ENCODE data around the gene ZNF217. TPM values are rescaled to one million over a fixed set of nuclear protein-coding genes. Genes with fewer than 3 reads are reported as not detected.
A peak's percentile ranks its signal among the peaks of the same experiment; 100 is the strongest.
"Not testable (repeated sequence)": the region's sequence is repeated elsewhere in the genome, so short reads cannot be mapped to it uniquely, and the experiment has no call there.

The ZNF217 gene
- total and polyA plus RNA-seq, 4 donors: 6.0 to 32.6 (median 24.5) TPM

- Histone ChIP-seq H3K9ac (ENCODE audit: insufficient read depth in 1 of 2, low read length in 2 of 2) (peak overlapping the region in 1 of 2 donors; percentile 77), H3K4me1 (ENCODE audit: control insufficient read depth in 5 of 5, insufficient read depth in 5 of 5, low read length in 5 of 5) (peaks cover 0 to 30% (median 6%) of the 10 kb centered on the region in 5 donors), H3K27ac (ENCODE audit: low read depth in 1 of 2, low read length in 1 of 2) (peak overlapping the region in 1 of 2 donors; percentile 79)
- H3K4me3 ChIP-seq; H3K9me3 ChIP-seq (ENCODE audit: control insufficient read depth in 4 of 4, insufficient read depth in 3 of 4, low read length in 3 of 4); H3K36me3 ChIP-seq (ENCODE audit: control insufficient read depth in 4 of 4, insufficient read depth in 4 of 4, low read length in 4 of 4); H3K27me3 ChIP-seq (ENCODE audit: control insufficient read depth in 3 of 3, insufficient read depth in 3 of 3, low read length in 2 of 3); ATAC-seq (ENCODE audit: insufficient read depth, low FRiP score): not testable (repeated sequence)
- WGBS, 2 donors: 10 to 21% methylated on average over 4 of the region's 4 CpGs
- DNase-seq: peak in 1 of 3 donors; percentile 65
Observed at GRCh38 chr20:53591206-53591741, 2.4 kb downstream of the ZNF217 start.

- not testable (repeated sequence) for H3K36me3 ChIP-seq (ENCODE audit: control insufficient read depth in 4 of 4, insufficient read depth in 4 of 4, low read length in 4 of 4); ATAC-seq (ENCODE audit: insufficient read depth, low FRiP score); H3K27me3 ChIP-seq (ENCODE audit: control insufficient read depth in 3 of 3, insufficient read depth in 3 of 3, low read length in 2 of 3); H3K9me3 ChIP-seq (ENCODE audit: control insufficient read depth in 4 of 4, insufficient read depth in 3 of 4, low read length in 3 of 4); H3K4me3 ChIP-seq
- Histone ChIP-seq H3K9ac (ENCODE audit: insufficient read depth in 1 of 2, low read length in 2 of 2) (peak overlapping the region in 1 of 2 donors; percentile 77), H3K27ac (ENCODE audit: low read depth in 1 of 2, low read length in 1 of 2) (peak overlapping the region in 1 of 2 donors; percentile 79), H3K4me1 (ENCODE audit: control insufficient read depth in 5 of 5, insufficient read depth in 5 of 5, low read length in 5 of 5) (peaks cover 1 to 28% (median 7%) of the 10 kb centered on the region in 5 donors)
- DNase-seq: peak in 1 of 3 donors; percentile 43
Observed at GRCh38 chr20:53590608-53591007, 3.0 kb downstream of the ZNF217 start.

- H3K27me3 ChIP-seq (ENCODE audit: control insufficient read depth in 3 of 3, insufficient read depth in 3 of 3, low read length in 2 of 3); H3K9me3 ChIP-seq (ENCODE audit: control insufficient read depth in 4 of 4, insufficient read depth in 3 of 4, low read length in 3 of 4); H3K4me3 ChIP-seq; H3K36me3 ChIP-seq (ENCODE audit: control insufficient read depth in 4 of 4, insufficient read depth in 4 of 4, low read length in 4 of 4); ATAC-seq (ENCODE audit: insufficient read depth, low FRiP score); H3K27ac ChIP-seq (ENCODE audit: low read depth in 1 of 2, low read length in 1 of 2): not testable (repeated sequence)
- H3K9ac ChIP-seq (ENCODE audit: insufficient read depth in 1 of 2, low read length in 2 of 2): peak overlapping the region in 1 of 2 donors; percentile 32
- WGBS, 2 donors: 55 to 56% methylated on average over 2 of the region's 2 CpGs
- peaks cover 2 to 30% (median 7%) of the 10 kb centered on the region in 5 donors for H3K4me1 ChIP-seq (ENCODE audit: control insufficient read depth in 5 of 5, insufficient read depth in 5 of 5, low read length in 5 of 5)
- peak in 1 of 3 donors; percentile 36 for DNase-seq
Observed at GRCh38 chr20:53590122-53590521, 3.5 kb downstream of the ZNF217 start.

- not testable (repeated sequence) for H3K36me3 ChIP-seq (ENCODE audit: control insufficient read depth in 4 of 4, insufficient read depth in 4 of 4, low read length in 4 of 4); H3K9ac ChIP-seq (ENCODE audit: insufficient read depth in 1 of 2, low read length in 2 of 2); H3K4me3 ChIP-seq; ATAC-seq (ENCODE audit: insufficient read depth, low FRiP score); H3K9me3 ChIP-seq (ENCODE audit: control insufficient read depth in 4 of 4, insufficient read depth in 3 of 4, low read length in 3 of 4); H3K27me3 ChIP-seq (ENCODE audit: control insufficient read depth in 3 of 3, insufficient read depth in 3 of 3, low read length in 2 of 3)
- Histone ChIP-seq H3K4me1 (ENCODE audit: control insufficient read depth in 5 of 5, insufficient read depth in 5 of 5, low read length in 5 of 5) (peaks cover 3 to 34% (median 7%) of the 10 kb centered on the region in 5 donors), H3K27ac (ENCODE audit: low read depth in 1 of 2, low read length in 1 of 2) (peak overlapping the region in 1 of 2 donors; percentile 74)
- WGBS, 2 donors: 15 to 29% methylated on average over 12 of the region's 12 CpGs
- DNase-seq: peak in 1 of 3 donors; percentile 49
Observed at GRCh38 chr20:53589321-53590065, 4.1 kb downstream of the ZNF217 start.

GRCh38 chr20:53587157-53587703 lies 6.4 kb downstream of the ZNF217 start:
- not testable (repeated sequence) for ATAC-seq (ENCODE audit: insufficient read depth, low FRiP score); H3K4me3 ChIP-seq; H3K27ac ChIP-seq (ENCODE audit: low read depth in 1 of 2, low read length in 1 of 2); H3K9me3 ChIP-seq (ENCODE audit: control insufficient read depth in 4 of 4, insufficient read depth in 3 of 4, low read length in 3 of 4); DNase-seq; H3K36me3 ChIP-seq (ENCODE audit: control insufficient read depth in 4 of 4, insufficient read depth in 4 of 4, low read length in 4 of 4); H3K9ac ChIP-seq (ENCODE audit: insufficient read depth in 1 of 2, low read length in 2 of 2); H3K27me3 ChIP-seq (ENCODE audit: control insufficient read depth in 3 of 3, insufficient read depth in 3 of 3, low read length in 2 of 3)
- WGBS, 2 donors: 96 to 100% methylated on average over 1 of the region's 1 CpG
- H3K4me1 ChIP-seq (ENCODE audit: control insufficient read depth in 5 of 5, insufficient read depth in 5 of 5, low read length in 5 of 5): peaks cover 6 to 42% (median 12%) of the 10 kb centered on the region in 5 donors
